HuH-7.5 (cell line): ENCODE results near the gene KCNJ12.
"Not testable (repeated sequence)": the region's sequence is repeated elsewhere in the genome, so short reads cannot be mapped to it uniquely, and the experiment has no call there.

Experiments
- DNase-seq: peaks from one replicate; pipeline ENCODE4 v3.0.0; 2011; ENCODE audit warnings: low spot score

The KCNJ12 gene

GRCh38 chr17:21408224-21408623 is 32.1 kb downstream of the KCNJ12 start:
- not testable (repeated sequence) for DNase-seq

GRCh38 chr17:21408766-21409300 is 32.7 kb downstream of the KCNJ12 start:
- not testable (repeated sequence) for DNase-seq

DNA sequence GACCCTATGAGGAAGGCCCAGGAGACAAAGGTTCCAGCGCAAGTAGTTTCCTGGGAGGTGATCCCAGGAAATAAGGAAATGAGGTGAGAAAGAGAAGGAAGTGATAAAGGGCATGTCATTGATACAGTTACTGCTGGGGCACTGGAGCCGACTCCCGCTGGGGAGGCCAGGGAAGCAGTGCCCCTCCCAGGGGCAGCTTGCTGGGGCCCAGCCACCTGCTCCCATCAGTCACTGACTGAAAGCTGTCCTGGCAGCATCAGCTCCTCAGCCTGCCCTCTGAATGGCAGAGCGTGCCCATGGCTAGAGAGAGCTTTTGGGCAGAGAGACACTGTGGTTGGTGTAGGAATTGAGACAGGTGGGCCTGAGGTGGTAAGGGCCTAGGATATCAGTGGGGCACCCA is 33.2 kb downstream of the KCNJ12 start:
- not testable (repeated sequence) for DNase-seq

- DNase-seq: not testable (repeated sequence)
These were observed 33.8 kb downstream of the KCNJ12 start for GRCh38 chr17:21409971-21410370.

- DNase-seq: not testable (repeated sequence)
These were observed 34.2 kb downstream of the KCNJ12 start for GRCh38 chr17:21410371-21410770.

- DNase-seq: not testable (repeated sequence)
These were observed 34.9 kb downstream of the KCNJ12 start for GRCh38 chr17:21410906-21411678.

GRCh38 chr17:21411679-21412205 is 35.6 kb downstream of the KCNJ12 start:
- DNase-seq: not testable (repeated sequence)

DNA sequence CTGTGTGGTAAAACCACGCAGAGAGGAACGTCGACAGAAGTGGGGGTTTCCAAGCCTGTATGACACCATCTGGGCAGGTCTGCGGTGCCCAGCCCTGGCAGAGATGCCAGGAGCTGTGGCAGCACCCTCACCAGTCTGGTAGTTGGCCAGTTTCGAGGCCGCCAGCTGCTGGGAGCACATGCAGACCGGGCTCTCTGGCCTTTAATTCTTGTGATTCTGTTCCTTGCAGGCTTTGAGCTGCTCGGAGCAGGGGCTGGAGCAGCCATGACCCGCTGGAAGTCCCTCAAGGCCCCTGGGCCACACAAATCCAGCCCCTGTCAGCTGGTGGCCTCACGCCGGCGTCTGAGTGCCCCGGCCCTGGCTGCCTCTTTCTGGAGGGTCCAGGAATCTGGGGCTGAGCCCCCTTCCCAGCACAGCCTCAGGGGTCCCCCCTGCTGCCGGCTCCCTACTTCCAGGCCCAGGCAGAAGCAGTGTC is 36.1 kb downstream of the KCNJ12 start:
- DNase-seq: not testable (repeated sequence)

GRCh38 chr17:21413570-21414279 is 37.6 kb downstream of the KCNJ12 start:
- DNase-seq: not testable (repeated sequence)

GRCh38 chr17:21414616-21415015 is 38.5 kb downstream of the KCNJ12 start:
- DNase-seq: not testable (repeated sequence)

GRCh38 chr17:21415166-21415990 is 39.2 kb downstream of the KCNJ12 start:
- not testable (repeated sequence) for DNase-seq

- not testable (repeated sequence) for DNase-seq
These were observed 40.4 kb downstream of the KCNJ12 start for GRCh38 chr17:21416471-21416981.

GRCh38 chr17:21417349-21417748 is 41.2 kb downstream of the KCNJ12 start:
- DNase-seq: not testable (repeated sequence)

DNA sequence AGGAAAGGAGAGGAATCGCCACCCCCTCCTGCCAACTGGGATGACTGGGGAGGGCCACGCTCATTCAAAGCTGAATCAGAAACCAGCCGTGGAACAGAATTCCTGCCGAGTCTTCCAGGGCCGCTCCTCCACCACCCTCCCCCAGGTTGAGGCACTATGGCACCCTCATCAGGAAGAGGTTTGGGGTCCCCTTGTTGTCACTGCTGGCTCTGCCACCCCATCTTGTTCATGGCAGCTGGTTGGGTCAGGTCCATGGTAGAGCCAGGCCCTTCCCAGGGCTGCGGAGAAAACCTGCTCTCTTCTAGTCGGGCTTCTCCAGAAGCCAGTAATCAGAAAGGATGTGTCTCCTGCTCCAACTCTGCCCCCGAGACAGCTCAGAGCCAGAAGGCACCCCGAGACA is 41.8 kb downstream of the KCNJ12 start:
- DNase-seq: no peak

- DNase-seq: no peak
These were observed 42.5 kb downstream of the KCNJ12 start for GRCh38 chr17:21418446-21419298.

DNA sequence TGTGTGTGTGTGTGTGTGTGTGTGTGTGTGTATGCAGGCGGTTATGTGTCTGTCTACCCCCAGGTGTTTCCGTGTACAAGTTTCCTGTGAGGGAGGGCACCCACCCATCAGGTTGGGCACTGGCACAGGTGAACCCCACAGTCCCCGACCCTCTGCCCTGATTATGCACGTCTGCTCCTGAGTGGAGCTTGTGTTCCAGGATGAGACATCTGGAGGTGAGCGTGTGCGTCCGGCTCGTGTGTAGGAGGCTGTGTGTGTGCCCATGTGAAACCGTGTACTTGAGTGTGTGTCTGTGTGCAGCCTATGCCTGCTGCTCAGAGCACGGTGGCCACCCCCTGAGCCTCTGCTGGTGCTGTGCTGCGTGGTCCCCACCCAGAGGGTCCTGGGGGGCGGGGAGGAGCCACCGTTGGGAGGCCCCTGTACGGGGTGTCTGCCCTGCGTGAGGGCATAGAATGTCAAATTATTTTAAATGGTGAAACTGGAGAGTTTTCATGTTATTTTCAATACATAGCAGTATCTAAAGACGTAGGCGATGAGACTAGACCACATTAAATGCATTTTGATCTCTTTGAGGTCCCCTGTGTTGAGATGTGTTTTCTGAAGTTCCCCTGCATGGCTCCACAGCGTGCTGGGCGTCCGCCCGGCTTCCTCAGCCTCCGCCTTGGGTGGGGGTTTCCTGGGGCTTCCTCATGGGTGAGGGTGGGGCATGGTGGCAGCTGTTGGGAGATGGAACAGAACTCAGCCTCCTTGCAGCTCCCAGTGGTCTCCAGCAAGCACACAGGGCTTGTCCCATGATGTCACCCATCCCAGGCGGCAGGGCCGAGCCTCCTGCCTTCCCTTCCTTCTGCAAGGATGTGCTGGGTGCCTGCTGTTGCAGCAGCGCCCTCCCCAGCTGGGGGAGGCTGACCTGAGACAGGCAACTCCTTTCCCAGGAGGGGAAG is 43.4 kb downstream of the KCNJ12 start:
- no peak for DNase-seq

DNA sequence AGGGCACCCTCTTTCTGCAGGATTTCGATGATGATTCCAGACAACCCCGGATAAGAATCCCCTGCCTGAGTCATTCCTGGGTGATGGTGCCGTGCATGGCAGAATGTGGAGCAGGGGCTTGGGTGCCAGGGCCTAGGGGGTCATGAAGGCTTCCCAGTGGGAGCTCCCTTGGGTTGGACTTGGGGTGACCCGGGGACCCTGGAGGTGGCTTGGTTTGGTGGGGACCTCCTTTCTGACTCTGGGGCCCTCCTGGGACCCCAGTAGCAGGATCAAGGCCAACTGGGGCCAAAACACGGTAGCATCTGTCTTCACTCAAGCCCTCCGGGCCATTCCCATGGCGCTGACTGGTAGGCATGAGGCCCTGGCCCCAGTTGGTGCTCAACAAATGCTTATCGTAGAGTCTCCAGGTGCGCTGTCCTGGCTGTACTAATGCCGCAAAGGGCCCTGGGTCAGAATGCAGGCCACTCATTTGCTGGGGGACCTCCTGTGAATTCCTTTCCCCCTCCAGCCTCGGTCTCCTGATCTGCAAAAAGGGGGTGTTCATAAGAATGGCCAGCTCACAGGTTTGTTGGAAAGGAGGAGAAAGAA is 44.4 kb downstream of the KCNJ12 start:
- not testable (repeated sequence) for DNase-seq

DNA sequence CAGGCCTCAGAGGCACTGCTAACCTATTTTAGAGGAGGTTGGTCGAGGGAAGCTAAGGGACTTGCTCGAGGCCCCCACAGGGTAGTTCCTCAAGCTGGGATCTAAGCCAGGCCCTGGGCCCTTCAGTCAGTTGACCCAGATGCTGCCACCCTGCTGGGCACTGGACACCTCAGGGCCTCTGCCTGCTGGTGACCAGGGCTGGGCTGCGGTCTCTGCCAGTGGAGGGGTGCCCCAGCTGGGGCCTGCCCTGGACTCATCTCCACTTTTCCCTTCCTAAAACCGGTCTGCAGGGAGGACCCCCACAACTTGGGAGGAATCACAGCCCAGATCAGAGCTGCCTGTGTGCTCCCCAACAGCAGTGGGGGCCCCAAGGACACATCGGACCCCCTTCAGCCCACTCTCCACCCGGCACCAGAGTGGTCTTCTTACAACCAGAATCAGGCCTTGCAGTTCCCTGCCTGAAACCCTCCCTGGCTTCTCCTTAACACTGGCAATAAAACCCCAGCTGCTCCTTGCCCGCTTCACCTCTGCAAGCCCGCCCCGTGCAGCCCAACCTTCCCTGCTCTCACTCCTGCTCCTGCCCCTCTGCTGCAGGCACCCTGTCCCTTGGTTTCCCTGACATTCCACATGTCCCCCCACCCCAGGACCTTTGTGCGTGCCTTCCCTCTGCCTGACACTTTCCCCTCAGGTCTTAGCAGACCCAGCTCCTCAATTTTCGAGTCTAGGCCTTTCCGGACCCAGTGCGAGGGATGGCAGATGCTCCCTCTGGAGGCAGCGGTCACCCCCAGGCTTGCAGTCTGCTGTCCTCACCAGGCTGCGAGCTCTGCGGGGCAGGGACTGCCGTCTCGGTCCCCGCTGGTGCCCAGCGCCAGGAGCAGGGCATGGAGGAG is 45.5 kb downstream of the KCNJ12 start:
- DNase-seq: not testable (repeated sequence)
